ENCODE data around the gene TTLL12.

The TTLL12 gene

GRCh38 chr22:43128116-43128515, 58.8 kb downstream of the TTLL12 start:
- DNase-seq (ENCODE audit: low spot score) = no peak

GRCh38 chr22:43127166-43127908, 59.6 kb downstream of the TTLL12 start:
- DNase-seq (ENCODE audit: low spot score) = no peak

GRCh38 chr22:43126501-43127165, 60.3 kb downstream of the TTLL12 start:
- DNase-seq (ENCODE audit: low spot score) = no peak

GRCh38 chr22:43118953-43119458, 67.9 kb downstream of the TTLL12 start:
- no peak for DNase-seq (ENCODE audit: low spot score)

GRCh38 chr22:43118024-43118849, 68.7 kb downstream of the TTLL12 start:
- no peak for DNase-seq (ENCODE audit: low spot score)

GRCh38 chr22:43116932-43117331, 70.0 kb downstream of the TTLL12 start:
- DNase-seq (ENCODE audit: low spot score) = no peak

Measured in COLO829 (cell line).